ENCODE measurements around the gene AHDC1. TPM values are rescaled to one million over a fixed set of nuclear protein-coding genes. Genes with fewer than 3 reads are reported as not detected.

The AHDC1 gene
- total RNA-seq, 1 experiment from 2014 or later, result 18.4 TPM

DNA sequence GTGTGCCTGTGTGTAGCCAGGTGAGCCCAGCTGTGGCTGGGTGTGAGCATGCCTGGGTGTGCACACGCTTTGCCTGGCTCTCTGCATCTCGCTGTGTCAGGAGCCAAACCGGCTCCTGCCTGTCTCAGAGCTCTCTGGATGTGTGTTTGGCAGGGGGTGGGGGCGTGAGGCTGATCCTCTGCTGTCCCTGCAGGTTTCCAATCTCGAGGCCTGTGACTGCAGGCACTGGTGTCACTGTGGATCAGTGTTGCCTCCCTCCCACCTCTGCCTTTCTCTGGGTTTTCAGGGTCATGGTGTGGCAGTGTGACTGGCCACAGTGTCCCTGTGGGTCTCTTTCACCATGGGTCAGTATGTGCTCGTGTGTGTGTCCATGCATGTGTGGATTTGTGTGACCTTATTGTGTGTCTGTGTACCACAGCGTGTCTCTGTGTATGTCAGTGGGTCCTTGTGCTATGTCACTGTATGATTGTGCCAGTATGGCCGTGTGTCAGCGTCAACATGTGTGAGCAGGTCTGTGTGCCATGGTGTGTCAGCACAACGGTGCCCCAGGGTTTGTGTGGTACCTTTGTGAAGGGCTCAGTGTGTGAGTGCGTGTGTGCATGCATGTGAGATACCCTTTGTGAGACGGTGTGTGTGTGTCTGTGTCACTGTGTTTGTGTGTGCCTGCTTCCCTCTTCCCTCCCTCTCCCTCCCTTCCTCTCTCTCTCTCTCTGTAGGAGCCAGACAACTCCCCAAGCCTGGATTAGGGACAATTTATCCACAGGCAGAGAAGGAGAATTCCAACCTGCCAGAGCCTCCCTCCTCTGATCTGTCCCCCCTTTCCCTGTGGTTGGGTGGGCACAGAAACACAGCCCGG lies 43.4 kb downstream of the AHDC1 start:
- peaks cover 41% of the 10 kb centered on the region for H3K4me1 Mint-ChIP-seq (ENCODE audit: insufficient read depth, unreplicated experiment)
- H3K9me3 Mint-ChIP-seq (ENCODE audit: unreplicated experiment), result no peaks in the 10 kb centered on the region
- TF ChIP-seq, protein P1, sequence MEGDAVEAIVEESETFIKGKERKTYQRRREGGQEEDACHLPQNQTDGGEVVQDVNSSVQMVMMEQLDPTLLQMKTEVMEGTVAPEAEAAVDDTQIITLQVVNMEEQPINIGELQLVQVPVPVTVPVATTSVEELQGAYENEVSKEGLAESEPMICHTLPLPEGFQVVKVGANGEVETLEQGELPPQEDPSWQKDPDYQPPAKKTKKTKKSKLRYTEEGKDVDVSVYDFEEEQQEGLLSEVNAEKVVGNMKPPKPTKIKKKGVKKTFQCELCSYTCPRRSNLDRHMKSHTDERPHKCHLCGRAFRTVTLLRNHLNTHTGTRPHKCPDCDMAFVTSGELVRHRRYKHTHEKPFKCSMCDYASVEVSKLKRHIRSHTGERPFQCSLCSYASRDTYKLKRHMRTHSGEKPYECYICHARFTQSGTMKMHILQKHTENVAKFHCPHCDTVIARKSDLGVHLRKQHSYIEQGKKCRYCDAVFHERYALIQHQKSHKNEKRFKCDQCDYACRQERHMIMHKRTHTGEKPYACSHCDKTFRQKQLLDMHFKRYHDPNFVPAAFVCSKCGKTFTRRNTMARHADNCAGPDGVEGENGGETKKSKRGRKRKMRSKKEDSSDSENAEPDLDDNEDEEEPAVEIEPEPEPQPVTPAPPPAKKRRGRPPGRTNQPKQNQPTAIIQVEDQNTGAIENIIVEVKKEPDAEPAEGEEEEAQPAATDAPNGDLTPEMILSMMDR (IDR thresholded peaks at IDR 0.05; ENCODE audit: unreplicated experiment), result no peak
- H3K36me3 Mint-ChIP-seq (ENCODE audit: insufficient read depth, unreplicated experiment), result peaks cover 12% of the 10 kb centered on the region
- POLR2A ChIA-PET, result no interaction called here
- peak overlapping the region; percentile 7 for H3K27ac Mint-ChIP-seq (ENCODE audit: low read depth, unreplicated experiment)
- H3K27me3 Mint-ChIP-seq (ENCODE audit: insufficient read depth, unreplicated experiment), result no peaks in the 10 kb centered on the region
- no peak overlapping the region for H3K4me3 Mint-ChIP-seq (ENCODE audit: unreplicated experiment)
- no peak for DNase-seq (ENCODE audit: unreplicated experiment)
- intact Hi-C loops (cut with micrococcal nuclease), result no loop called here
- CTCF ChIA-PET, result interaction anchor here (1.0 to 1.6 kb wide), 2 partner anchors 45 to 46 kb away, joined by 3 to 5 read pairs; no protein-coding TSS in a partner anchor
- no TSS peak for BruUV-seq (replicated peaks)

DNA sequence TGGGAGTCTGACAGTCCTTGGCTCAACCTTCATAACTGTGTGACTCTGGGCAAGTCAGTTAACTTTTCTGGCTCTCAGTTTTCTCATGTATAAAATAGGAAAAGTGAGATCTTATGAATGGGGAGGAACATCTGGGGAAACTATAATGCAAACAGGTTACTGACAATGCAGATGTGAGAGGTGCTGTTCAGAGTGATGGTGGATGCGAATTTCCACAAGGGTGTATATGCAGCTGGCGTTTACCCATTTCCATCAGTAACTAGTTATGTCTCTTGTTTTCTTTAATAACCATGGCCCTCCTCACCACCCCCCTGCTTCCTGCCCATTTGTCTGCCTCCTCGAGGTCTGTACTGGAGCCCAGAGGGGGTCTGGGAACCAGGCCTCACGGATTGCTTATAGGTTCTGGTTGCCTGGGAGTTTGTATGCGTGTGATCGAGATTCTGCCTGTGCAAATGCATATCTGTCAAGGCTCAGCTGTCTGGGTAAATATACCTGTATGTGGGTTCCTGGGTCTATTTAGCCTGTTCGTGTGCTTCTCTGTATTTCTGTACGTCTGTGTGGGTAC lies 44.4 kb downstream of the AHDC1 start:
- Mint-ChIP-seq H3K27me3 (ENCODE audit: insufficient read depth, unreplicated experiment) (no peaks in the 10 kb centered on the region), H3K27ac (ENCODE audit: low read depth, unreplicated experiment) (no peak overlapping the region), H3K36me3 (ENCODE audit: insufficient read depth, unreplicated experiment) (peaks cover 12% of the 10 kb centered on the region), H3K4me1 (ENCODE audit: insufficient read depth, unreplicated experiment) (peaks cover 41% of the 10 kb centered on the region), H3K9me3 (ENCODE audit: unreplicated experiment) (no peaks in the 10 kb centered on the region), H3K4me3 (ENCODE audit: unreplicated experiment) (no peak overlapping the region)
- POLR2A ChIA-PET, result interaction anchor here (0.6 to 4.2 kb wide), 6 partner anchors 9 to 105 kb away, joined by 3 to 53 read pairs (median 6); partner anchors contain the start of gene WASF2
- no peak for DNase-seq (ENCODE audit: unreplicated experiment)
- intact Hi-C loops (cut with micrococcal nuclease), result loop anchor here (5.0 kb wide), 2 partner anchors 67 to 103 kb away; partner anchors contain the start of gene WASF2
- BruUV-seq (replicated peaks), result no TSS peak
- CTCF ChIA-PET, result interaction anchor here (0.8 to 5.4 kb wide), 6 partner anchors 16 to 101 kb away, joined by 3 to 51 read pairs (median 5); no protein-coding TSS in a partner anchor
- TF ChIP-seq, protein P1 (IDR thresholded peaks at IDR 0.05; ENCODE audit: unreplicated experiment), result no peak

DNA sequence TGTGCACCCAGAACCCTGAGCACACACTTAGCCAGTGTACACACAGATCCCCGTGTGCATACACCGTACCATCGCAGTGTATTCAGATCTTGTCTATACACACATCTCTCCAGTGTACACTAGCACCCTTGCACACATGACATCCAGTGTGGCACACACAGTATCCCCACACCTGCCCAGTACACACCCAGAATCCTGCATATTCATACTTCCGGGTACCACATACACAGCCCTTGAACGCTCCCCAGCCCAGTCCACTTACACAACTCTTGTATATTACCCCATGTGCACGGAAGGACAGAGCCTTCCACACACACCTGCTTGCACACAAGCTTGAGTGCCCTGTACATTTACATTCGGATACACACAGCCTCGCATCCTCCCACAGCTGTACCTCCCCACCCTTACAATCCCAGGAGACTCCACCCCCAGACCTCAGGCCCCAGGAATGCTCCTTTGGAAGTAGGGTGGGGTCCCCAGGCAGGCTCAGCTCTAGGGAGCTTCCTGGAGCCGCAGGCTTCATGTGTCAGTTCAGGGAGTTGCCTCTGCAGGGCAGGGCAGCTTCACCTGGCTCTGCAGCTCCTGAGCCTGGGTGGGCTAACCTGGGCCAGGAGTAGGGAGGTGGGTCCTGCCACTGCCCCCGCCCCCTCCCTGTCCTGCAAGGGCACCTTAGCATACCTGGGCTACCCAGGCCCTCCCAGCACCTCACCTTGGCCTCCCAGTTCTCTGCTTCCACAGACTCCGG lies 46.2 kb downstream of the AHDC1 start:
- Mint-ChIP-seq H3K4me3 (ENCODE audit: unreplicated experiment) (peak overlapping the region; percentile 44), H3K9me3 (ENCODE audit: unreplicated experiment) (no peaks in the 10 kb centered on the region), H3K27ac (ENCODE audit: low read depth, unreplicated experiment) (peak overlapping the region; percentile 44), H3K36me3 (ENCODE audit: insufficient read depth, unreplicated experiment) (peaks cover 25% of the 10 kb centered on the region), H3K27me3 (ENCODE audit: insufficient read depth, unreplicated experiment) (no peaks in the 10 kb centered on the region), H3K4me1 (ENCODE audit: insufficient read depth, unreplicated experiment) (peaks cover 38% of the 10 kb centered on the region)
- no TSS peak for BruUV-seq (replicated peaks)
- TF ChIP-seq, protein P1 (IDR thresholded peaks at IDR 0.05; ENCODE audit: unreplicated experiment), result no peak
- CTCF ChIA-PET, result interaction anchor here (0.6 to 5.4 kb wide), 28 partner anchors 9 to 1036 kb away, joined by 3 to 62 read pairs (median 6); partner anchors contain the start of gene AHDC1
- intact Hi-C loops (cut with micrococcal nuclease), result loop anchor here (1.0 to 5.0 kb wide), 4 partner anchors 35 to 105 kb away; partner anchors contain the start of gene WASF2
- peak; percentile 46 for DNase-seq (ENCODE audit: unreplicated experiment)
- POLR2A ChIA-PET, result interaction anchor here (0.5 to 4.2 kb wide), 26 partner anchors 9 to 638 kb away, joined by 3 to 53 read pairs (median 6); partner anchors contain the start of genes AHDC1 and WASF2

All from MCF 10A (cell line).